Kidney epithelial cell (primary cell): Measurements from ENCODE around the gene CRYBG1. TPM values are rescaled to one million over a fixed set of nuclear protein-coding genes. Genes with fewer than 3 reads are reported as not detected.

Source experiments
- DNase-seq: peaks from one replicate; pipeline ENCODE4 v3.0.0-alpha.2; 2010; ENCODE audit warnings: low read depth
- H3K27me3 ChIP-seq: 2 replicates; pipeline ENCODE4 v1.6.0; 2011; ENCODE audit warnings: low read length; ENCODE audit not compliant: control insufficient read depth, insufficient read depth
- H3K36me3 ChIP-seq: 2 replicates; pipeline ENCODE4 v1.5.1; 2011; ENCODE audit warnings: low read length; ENCODE audit not compliant: control insufficient read depth, insufficient read depth
- H3K4me3 ChIP-seq: 2 replicates; pipeline ENCODE4 v1.5.1; 2011; ENCODE audit warnings: low read depth, mild to moderate bottlenecking, control low read depth, low read length
- CTCF ChIP-seq: IDR thresholded peaks from 2 replicates; pipeline ENCODE4 v1.5.1; 2011; ENCODE audit warnings: mild to moderate bottlenecking, moderate library complexity, low read length, control low read depth, inconsistent platforms; ENCODE audit not compliant: insufficient read depth, poor library complexity, severe bottlenecking
- total RNA-seq: library from RNA; depleted of rRNA; stranded (reverse); fragments of >200 nt; gene quantifications from 2 replicates; pipeline ENCODE4 v1.2.3, GENCODE V29; 2015

The CRYBG1 gene
- total RNA-seq, 1 donor from 2014 or later, result 4.4 TPM

GRCh38 chr6:106519460-106520394 lies 159.2 kb downstream of the CRYBG1 start:
- peak; percentile 81 for DNase-seq
- TF ChIP-seq CTCF, result no peak
- no peak overlapping the region for H3K4me3 ChIP-seq
- H3K36me3 ChIP-seq, result no peaks in the 10 kb centered on the region
- no peaks in the 10 kb centered on the region for H3K27me3 ChIP-seq

- Histone ChIP-seq H3K4me3 (no peak overlapping the region), H3K27me3 (no peaks in the 10 kb centered on the region), H3K36me3 (no peaks in the 10 kb centered on the region)
- TF ChIP-seq CTCF, result no peak
- no peak for DNase-seq
These were observed 160.3 kb downstream of the CRYBG1 start for GRCh38 chr6:106520711-106521401.

GRCh38 chr6:106522562-106523250 lies 162.2 kb downstream of the CRYBG1 start:
- H3K4me3 ChIP-seq, result no peak overlapping the region
- no peak for DNase-seq
- no peaks in the 10 kb centered on the region for H3K36me3 ChIP-seq
- H3K27me3 ChIP-seq, result no peaks in the 10 kb centered on the region
- TF ChIP-seq CTCF, result no peak

GRCh38 chr6:106525107-106525881 lies 164.8 kb downstream of the CRYBG1 start:
- DNase-seq, result no peak
- H3K27me3 ChIP-seq, result no peaks in the 10 kb centered on the region
- no peaks in the 10 kb centered on the region for H3K36me3 ChIP-seq
- no peak for TF ChIP-seq CTCF
- peak overlapping the region; percentile 15 for H3K4me3 ChIP-seq

- DNase-seq, result no peak
- TF ChIP-seq CTCF, result no peak
- Histone ChIP-seq H3K27me3 (no peaks in the 10 kb centered on the region), H3K36me3 (no peaks in the 10 kb centered on the region), H3K4me3 (no peak overlapping the region)
These were observed 165.4 kb downstream of the CRYBG1 start for GRCh38 chr6:106525882-106526275.
